ENCODE data around the gene C2CD4C. TPM values are rescaled to one million over a fixed set of nuclear protein-coding genes. Genes with fewer than 3 reads are reported as not detected.
"Not testable (repeated sequence)": the region's sequence is repeated elsewhere in the genome, so short reads cannot be mapped to it uniquely, and the experiment has no call there.

Gene C2CD4C, protein sequence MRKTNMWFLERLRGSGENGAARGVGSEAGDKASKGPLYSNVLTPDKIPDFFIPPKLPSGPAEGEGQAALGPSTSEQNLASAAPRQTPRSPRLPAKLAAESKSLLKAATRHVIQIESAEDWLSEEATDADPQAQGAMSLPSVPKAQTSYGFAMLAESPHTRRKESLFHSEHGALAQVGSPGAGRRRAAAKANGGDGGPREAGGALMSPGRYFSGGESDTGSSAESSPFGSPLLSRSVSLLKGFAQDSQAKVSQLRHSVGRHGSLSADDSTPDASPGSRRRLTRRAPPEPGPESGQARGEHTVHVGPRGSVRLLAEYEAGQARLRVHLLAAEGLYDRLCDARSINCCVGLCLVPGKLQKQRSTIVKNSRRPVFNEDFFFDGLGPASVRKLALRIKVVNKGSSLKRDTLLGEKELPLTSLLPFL
- not detected for total RNA-seq

DNA sequence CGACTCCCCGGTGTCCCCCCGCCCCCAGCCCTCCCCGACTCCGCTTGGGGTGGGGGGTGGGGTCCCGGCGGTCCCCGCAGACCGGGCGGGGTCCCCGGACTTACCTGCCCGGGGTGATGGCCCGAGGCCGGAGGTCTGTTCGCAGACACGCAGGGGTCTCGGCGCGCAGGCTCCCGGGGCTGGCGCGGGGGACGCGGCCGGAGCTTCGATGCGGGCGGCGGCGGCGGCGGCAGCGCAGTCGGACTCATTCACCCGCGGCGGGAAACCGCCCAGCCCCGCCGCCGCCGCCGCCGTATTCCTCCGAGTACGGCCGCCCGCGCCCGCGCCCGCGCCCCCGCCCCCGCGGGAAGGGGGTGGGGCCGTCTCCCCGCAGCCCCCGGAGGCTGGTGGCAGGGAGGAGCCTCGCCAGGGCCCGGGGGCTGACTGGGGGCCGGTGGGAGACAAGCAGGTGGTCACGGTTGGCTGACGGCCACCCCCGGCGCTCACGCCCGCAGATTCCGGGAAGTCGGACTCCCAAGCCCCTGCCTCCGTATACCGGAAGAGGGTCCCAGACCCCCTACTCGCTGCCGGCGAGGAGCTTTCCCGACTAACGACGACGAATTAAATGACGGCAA lies at the start of gene C2CD4C:
Gene C2CD4C, minus strand, starts transcription at position 246 of the 614 bp plus-strand sequence. CDS start 786 bp downstream, outside the sequence.
- ATAC-seq (ENCODE audit: low read depth) (peak; percentile 37), DNase-seq (peak; percentile 55)
- no peak within 1 kb of the TSS for H3K27ac Mint-ChIP-seq
- no peaks in the 10 kb centered on the region for H3K4me1 Mint-ChIP-seq
- H3K27me3 Mint-ChIP-seq, result peaks cover 10% of the 10 kb centered on the region
- peak within 1 kb of the TSS; percentile 41 for H3K4me3 Mint-ChIP-seq
- no peaks in the 10 kb centered on the region for H3K36me3 Mint-ChIP-seq
- no peaks in the 10 kb centered on the region for H3K9me3 Mint-ChIP-seq
- POLR2A ChIA-PET, result no interaction called here

DNA sequence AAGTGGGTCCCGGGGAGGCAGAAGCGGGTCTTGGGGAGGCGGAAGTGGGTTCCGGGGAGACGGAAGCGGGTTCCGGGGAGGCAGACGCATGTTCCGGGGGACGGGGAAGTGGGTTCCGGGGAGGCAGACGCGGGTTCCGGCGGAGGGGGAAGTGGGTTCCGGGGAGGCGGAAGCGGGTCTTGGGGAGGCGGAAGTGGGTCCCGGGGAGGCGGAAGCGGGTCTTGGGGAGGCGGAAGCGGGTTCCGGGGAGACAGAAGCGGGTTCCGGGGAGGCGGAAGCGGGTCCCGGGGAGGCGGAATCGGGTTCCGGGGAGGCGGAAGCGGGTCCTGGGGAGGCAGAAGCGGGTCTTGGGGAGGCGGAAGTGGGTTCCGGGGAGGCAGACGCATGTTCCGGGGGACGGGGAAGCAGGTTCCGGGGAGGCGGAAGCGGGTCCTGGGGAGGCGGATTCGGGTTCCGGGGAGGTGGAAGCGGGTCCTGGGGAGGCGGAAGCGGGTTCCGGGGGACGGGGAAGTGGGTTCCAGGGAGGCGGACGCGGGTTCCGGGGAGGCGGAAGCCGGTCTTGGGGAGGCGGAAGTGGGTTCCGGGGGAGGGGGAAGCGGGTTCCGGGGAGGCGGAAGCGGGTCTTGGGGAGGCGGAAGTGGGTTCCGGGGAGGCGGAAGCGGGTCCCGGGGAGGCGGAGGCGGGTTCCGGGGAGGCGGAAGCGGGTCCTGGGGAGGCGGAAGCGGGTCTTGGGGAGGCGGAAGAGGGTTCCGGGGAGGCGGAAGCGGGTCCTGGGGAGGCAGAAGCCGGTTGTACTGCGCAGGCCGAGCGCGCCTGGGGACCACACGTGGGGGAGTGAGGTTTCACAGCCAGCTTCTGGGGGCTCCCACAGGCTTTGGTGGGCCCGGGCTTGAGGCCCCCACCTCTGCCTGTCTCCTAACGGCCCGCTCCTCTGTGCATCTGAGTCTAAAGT lies 49.4 kb upstream of the C2CD4C start:
- DNase-seq, result no peak
- ATAC-seq (ENCODE audit: low read depth), result no peak
- Mint-ChIP-seq H3K27ac (no peak overlapping the region), H3K4me1 (no peaks in the 10 kb centered on the region), H3K27me3 (peaks cover 20% of the 10 kb centered on the region), H3K4me3 (no peak overlapping the region), H3K36me3 (no peaks in the 10 kb centered on the region), H3K9me3 (no peaks in the 10 kb centered on the region)
- POLR2A ChIA-PET, result no interaction called here

DNA sequence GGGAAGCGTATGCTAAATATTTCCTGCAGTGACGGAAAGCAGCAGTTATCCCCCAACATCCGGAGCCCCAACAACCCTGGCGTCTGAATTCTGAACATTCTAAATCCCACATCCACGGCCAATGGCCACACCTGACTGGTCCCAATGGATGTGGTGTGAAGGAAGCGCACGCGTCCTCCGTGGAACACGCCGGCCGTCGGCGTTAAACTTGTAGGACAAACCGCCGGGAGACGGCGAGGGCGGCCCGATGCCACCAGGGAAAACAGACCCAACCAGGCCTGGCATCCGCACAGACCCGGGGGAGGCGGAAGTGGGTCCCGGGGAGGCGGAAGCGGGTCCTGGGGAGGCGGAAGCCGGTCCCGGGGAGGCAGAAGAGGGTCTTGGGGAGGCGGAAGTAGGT lies 48.7 kb upstream of the C2CD4C start:
- H3K4me3 Mint-ChIP-seq, result no peak overlapping the region
- no peaks in the 10 kb centered on the region for H3K36me3 Mint-ChIP-seq
- no peaks in the 10 kb centered on the region for H3K9me3 Mint-ChIP-seq
- peaks cover 16% of the 10 kb centered on the region for H3K27me3 Mint-ChIP-seq
- no peak for DNase-seq
- H3K4me1 Mint-ChIP-seq, result no peaks in the 10 kb centered on the region
- ATAC-seq (ENCODE audit: low read depth), result no peak
- H3K27ac Mint-ChIP-seq, result no peak overlapping the region
- POLR2A ChIA-PET, result no interaction called here

DNA sequence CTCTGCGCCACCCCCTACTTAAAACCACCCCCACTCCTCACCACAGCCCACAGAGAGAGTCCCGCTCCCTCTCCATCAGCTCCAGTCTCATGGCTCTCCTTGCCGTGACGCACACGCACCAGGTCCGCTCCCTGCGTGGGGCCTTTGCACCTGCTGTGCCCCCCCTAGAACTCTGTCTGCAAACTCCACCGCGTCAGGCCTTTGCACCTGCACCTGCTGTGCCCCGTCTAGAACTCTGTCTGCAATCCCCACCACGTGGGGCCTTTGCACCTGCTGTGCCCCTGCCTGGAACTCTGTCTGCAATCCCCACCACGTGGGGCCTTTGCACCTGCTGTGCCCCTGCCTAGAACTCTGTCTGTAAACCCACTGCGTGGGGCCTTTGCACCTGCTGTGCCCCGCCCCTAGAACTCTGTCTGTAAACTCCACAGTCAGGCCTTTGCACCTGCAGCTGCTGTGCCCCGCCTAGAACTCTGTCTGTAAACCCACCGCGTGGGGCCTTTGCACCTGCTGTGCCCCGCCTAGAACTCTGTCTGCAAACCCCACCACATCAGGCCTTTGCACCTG lies 47.7 kb upstream of the C2CD4C start:
- H3K4me3 Mint-ChIP-seq, result no peak overlapping the region
- no peaks in the 10 kb centered on the region for H3K9me3 Mint-ChIP-seq
- H3K27ac Mint-ChIP-seq, result no peak overlapping the region
- no peak for DNase-seq
- H3K4me1 Mint-ChIP-seq, result no peaks in the 10 kb centered on the region
- POLR2A ChIA-PET, result no interaction called here
- ATAC-seq (ENCODE audit: low read depth), result no peak
- H3K27me3 Mint-ChIP-seq, result peaks cover 8% of the 10 kb centered on the region
- no peaks in the 10 kb centered on the region for H3K36me3 Mint-ChIP-seq

DNA sequence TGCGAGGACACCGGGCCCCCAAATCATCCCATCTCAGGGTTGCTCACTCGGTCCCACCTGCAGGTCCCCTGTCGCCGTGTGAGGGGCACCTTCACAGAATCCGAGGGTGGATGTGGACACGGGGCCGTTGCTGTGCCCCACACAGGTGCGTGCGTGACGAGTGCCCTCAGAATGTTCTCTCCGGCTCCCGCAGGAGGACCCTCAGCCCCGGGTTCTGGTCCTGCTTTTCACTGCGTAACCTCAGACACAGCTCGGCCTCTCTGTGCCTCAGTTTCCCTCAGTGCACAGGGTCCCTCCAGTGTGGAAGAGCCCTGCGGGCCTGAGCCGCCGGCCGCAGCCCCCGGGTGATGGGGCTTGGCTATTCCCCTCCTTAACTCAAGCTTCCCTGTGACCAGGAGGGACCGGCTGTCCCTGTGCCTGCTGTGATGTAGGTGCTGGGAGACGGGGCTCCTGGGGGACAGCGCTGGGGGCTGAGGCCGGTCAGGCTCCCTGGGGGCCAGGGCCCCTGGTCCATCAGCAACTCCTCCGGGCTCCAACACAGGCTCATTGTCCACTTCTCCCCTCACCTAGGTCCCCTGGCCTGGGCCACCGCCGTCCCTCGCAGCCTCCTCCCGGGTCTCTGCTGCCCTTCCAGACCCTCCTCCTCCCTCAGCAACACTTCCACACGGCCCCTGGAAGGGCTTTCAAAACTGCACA lies 47.1 kb upstream of the C2CD4C start:
- Mint-ChIP-seq H3K27ac (no peak overlapping the region), H3K4me1 (no peaks in the 10 kb centered on the region), H3K9me3 (no peaks in the 10 kb centered on the region), H3K27me3 (peaks cover 6% of the 10 kb centered on the region), H3K36me3 (no peaks in the 10 kb centered on the region), H3K4me3 (no peak overlapping the region)
- DNase-seq, result no peak
- no peak for ATAC-seq (ENCODE audit: low read depth)
- POLR2A ChIA-PET, result no interaction called here

DNA sequence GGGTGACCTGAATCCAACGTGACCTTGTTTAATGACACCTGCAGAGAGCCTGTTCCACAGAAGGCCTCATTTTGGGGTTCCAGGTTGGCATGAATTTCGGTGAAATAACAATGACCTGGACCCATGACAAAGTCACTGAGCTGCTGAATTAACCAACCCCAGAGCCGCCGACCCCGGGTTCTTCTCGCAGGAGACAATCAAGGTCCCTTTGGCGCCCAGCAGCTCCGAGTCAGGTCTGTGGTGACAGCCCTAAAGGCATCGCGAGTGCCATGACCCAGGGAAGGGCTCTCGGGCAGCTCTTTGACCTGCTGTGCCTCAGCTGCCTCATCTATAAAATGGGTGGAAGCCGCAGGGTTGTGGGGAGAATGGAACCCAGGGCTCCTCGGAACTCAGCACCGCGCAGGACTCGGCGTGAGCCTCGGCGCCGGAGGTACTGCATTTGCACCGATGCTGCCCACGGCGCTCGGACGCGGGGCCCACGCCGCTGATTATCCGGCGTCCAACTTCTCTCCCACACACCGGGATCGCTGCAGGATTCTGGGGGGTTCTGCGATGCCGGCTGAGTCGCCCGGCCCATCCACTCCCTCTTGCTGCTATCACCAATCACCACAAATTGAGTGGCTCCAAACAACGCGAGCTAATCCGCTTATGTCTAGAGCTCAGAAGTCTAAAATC lies 46.2 kb upstream of the C2CD4C start:
- Mint-ChIP-seq H3K4me3 (no peak overlapping the region), H3K4me1 (no peaks in the 10 kb centered on the region), H3K36me3 (no peaks in the 10 kb centered on the region), H3K27me3 (peaks cover 6% of the 10 kb centered on the region), H3K27ac (no peak overlapping the region), H3K9me3 (peaks cover 5% of the 10 kb centered on the region)
- ATAC-seq (ENCODE audit: low read depth) (no peak), DNase-seq (no peak)
- POLR2A ChIA-PET, result no interaction called here

DNA sequence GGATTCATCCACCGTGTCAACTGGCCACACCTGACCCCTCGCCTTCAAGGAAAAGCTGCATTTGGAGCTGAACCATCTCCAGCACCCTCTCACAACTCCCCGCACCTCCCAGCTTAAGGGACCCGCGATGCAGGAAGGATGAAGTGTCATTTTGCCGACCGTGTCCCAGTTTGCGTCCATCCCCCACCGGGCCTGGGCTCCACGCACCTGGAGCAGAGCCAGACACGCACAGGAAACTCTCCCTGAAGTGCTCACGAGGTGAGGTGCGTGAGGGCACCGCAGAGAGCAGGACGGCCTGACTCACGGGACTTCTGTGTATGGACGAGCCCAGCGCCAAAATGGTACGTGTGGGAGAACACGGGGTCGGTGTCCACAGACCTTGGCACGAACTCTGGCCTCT lies 44.7 kb upstream of the C2CD4C start:
- H3K36me3 Mint-ChIP-seq, result no peaks in the 10 kb centered on the region
- ATAC-seq (ENCODE audit: low read depth), result no peak
- no peaks in the 10 kb centered on the region for H3K27me3 Mint-ChIP-seq
- H3K4me1 Mint-ChIP-seq, result no peaks in the 10 kb centered on the region
- no peak overlapping the region for H3K4me3 Mint-ChIP-seq
- H3K9me3 Mint-ChIP-seq, result peaks cover 5% of the 10 kb centered on the region
- POLR2A ChIA-PET, result no interaction called here
- DNase-seq, result no peak
- no peak overlapping the region for H3K27ac Mint-ChIP-seq

DNA sequence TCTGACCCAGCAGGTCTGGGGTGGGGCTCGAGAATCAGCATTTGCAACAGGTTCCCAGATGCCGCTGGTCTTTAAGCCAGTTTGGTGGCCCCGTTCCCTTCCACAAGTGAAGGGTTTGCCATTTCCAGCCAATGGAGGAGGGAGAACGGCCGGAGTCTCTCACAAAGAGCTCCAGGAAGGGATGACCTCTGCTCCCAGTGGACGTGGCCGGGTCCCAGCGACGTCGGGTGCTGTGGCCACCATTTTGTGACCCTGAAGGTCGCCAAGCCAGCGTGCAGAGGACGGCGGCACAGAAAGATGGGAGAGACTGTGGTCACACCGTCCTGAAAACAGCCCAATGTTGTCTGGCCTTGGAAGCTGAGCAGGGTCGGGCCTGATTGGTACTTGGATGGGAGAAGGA lies 43.9 kb upstream of the C2CD4C start:
- Mint-ChIP-seq H3K36me3 (no peaks in the 10 kb centered on the region), H3K27me3 (no peaks in the 10 kb centered on the region), H3K9me3 (peaks cover 5% of the 10 kb centered on the region), H3K4me3 (no peak overlapping the region), H3K27ac (no peak overlapping the region), H3K4me1 (no peaks in the 10 kb centered on the region)
- POLR2A ChIA-PET, result no interaction called here
- DNase-seq, result no peak
- no peak for ATAC-seq (ENCODE audit: low read depth)

DNA sequence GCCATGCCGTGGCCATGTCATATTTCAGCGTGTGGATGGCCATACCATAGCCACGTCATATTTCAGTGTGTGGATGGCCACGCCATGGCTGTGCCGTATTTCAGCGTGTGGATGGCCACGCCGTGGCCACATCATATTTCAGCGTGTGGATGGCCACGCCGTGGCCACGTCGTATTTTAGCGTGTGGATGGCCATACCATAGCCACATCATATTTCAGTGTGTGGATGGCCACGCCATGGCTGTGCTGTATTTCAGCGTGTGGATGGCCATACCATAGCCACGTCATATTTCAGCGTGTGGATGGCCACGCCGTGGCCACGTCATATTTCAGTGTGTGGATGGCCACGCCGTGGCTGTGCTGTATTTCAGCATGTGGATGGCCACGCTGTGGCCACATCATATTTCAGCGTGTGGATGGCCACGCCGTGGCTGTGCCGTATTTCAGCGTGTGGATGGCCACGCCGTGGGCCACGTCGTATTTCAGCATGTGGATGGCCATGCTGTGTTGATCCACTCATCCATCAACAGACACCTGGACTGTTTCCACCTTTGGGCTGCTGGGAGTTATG lies 42.0 kb upstream of the C2CD4C start:
- H3K4me3 Mint-ChIP-seq, result not testable (repeated sequence)

DNA sequence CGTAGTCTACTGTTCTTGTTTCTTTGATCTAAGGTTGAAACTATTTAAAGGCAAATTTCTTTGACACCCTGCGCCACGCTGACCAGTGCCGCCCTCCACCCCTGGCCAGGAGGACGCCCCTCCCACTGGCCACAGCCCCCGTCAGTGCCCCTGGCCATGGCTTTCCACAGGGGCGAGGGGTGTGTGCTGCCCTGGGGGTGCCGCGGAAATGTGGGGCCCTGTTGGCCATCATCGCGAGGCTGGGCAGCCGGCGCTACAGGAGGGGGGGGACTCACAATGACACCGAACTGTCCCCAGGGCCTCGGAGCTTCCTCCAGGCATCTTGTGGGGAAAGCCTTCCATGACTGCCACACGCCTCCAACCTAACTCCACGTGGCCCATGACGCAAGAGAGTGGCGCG lies 41.0 kb upstream of the C2CD4C start:
- no peak overlapping the region for H3K27ac Mint-ChIP-seq
- no peaks in the 10 kb centered on the region for H3K4me1 Mint-ChIP-seq
- DNase-seq (no peak), ATAC-seq (ENCODE audit: low read depth) (no peak)
- no peak overlapping the region for H3K4me3 Mint-ChIP-seq
- H3K36me3 Mint-ChIP-seq, result no peaks in the 10 kb centered on the region
- POLR2A ChIA-PET, result no interaction called here
- H3K9me3 Mint-ChIP-seq, result peaks cover 5% of the 10 kb centered on the region
- H3K27me3 Mint-ChIP-seq, result no peaks in the 10 kb centered on the region

More for the DNA sequence above, 42.0 kb upstream of the C2CD4C start:
- H3K4me1 Mint-ChIP-seq; H3K36me3 Mint-ChIP-seq; H3K27me3 Mint-ChIP-seq; ATAC-seq (ENCODE audit: low read depth); H3K27ac Mint-ChIP-seq; POLR2A ChIA-PET; H3K9me3 Mint-ChIP-seq; DNase-seq: not testable (repeated sequence)

DNA sequence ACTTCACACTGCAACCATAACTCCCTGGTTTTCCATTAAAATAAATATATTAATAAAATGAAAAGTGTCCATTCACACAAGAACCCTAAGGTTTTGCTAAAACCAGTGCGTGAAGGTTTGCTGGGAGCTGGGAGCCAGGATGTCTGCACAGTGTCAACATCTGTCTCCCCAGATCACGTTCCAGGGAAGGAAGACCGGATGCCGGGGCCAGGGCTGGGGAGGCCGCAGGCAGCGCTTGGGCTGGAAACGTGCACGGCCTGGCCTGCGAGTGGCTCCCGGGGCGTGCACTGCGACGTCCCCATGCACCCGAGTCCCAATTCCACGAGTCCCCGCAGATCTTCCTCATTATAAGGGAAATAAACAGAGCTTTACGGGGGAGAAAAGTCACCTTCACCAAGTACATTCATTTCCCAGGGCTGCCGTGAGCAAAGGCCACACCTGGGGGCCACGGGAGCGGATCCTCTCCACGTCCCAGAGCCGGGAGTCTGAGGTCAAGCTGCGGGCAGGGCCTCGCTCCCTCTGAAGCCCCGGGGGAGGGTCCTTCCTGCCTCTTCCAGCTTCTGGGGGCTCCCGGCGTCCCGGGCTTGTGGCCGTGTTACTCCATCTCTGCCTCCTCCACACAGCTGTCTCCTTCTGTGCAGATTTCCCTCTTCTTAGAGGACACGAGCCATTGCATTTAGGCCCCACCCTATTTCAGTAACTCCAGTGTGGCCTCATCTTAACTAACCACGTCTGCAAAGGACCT lies 39.0 kb upstream of the C2CD4C start:
- Mint-ChIP-seq H3K4me3 (no peak overlapping the region), H3K36me3 (no peaks in the 10 kb centered on the region), H3K27me3 (no peaks in the 10 kb centered on the region), H3K27ac (no peak overlapping the region), H3K9me3 (peaks cover 8% of the 10 kb centered on the region), H3K4me1 (no peaks in the 10 kb centered on the region)
- DNase-seq (no peak), ATAC-seq (ENCODE audit: low read depth) (no peak)
- POLR2A ChIA-PET, result no interaction called here

DNA sequence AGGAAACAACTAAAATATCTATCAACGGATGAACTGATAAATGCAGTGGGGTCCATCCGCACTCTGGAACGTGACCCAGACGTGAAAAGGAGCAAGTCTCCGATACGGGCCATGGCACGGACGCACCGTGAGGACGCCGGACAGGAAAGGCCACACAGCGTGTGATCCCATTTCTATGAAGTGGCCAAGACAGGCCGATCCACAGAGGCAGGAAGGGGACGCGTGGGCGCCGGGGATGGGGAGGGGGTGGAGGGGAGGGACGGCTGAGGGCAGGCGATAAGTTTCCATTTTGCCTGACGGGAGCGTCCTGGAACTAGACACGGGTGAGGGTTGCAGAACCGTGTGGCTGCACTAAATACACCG lies 38.1 kb upstream of the C2CD4C start:
- H3K27ac Mint-ChIP-seq, result no peak overlapping the region
- POLR2A ChIA-PET, result no interaction called here
- no peak overlapping the region for H3K4me3 Mint-ChIP-seq
- H3K27me3 Mint-ChIP-seq, result no peaks in the 10 kb centered on the region
- H3K9me3 Mint-ChIP-seq, result peaks cover 9% of the 10 kb centered on the region
- H3K36me3 Mint-ChIP-seq, result no peaks in the 10 kb centered on the region
- ATAC-seq (ENCODE audit: low read depth) (no peak), DNase-seq (no peak)
- H3K4me1 Mint-ChIP-seq, result no peaks in the 10 kb centered on the region
